Neural progenitor cell (in vitro differentiated cells): Measurements from ENCODE around the gene ATP1B3.

Experiments used
- CTCF ChIP-seq: fragments of 200-600 bp; sonication (generic); IDR thresholded peaks from 2 replicates; pipeline ENCODE4 v1.5.1; 2017; ENCODE audit warnings: antibody characterized with exemption, mild to moderate bottlenecking
- EZH2 ChIP-seq: fragments of 200-600 bp; sonication (generic); IDR thresholded peaks from 2 replicates; pipeline ENCODE4 v1.6.1; 2017; ENCODE audit warnings: antibody characterized with exemption, mild to moderate bottlenecking, moderate library complexity
- EZH2phosphoT487 ChIP-seq: fragments of 200-600 bp; sonication (generic); IDR thresholded peaks from 2 replicates; pipeline ENCODE4 v1.6.1; 2017; ENCODE audit warnings: antibody characterized with exemption

DNA sequence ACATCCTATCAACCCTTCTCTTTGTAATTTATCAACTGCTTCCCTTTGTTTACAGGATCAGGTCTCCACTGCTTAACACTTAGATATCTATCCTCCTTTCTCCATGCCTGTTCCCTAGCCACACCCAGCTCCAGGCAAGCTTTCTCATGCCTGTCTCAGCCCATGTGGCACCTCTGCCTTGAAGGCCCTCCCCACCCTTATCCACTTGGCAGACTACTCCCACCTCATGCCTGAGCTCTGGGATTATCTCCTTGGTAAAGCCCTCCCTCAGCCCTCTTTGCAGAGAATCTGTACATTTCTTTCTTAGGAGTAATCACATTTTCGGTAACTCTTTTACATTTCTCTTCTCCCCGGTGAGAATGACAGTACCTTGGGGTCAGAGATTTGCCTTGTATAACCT lies 96.0 kb downstream of the ATP1B3 start:
- TF ChIP-seq CTCF = no peak
- TF ChIP-seq EZH2 = no peak
- no peak for TF ChIP-seq EZH2phosphoT487
